ENCODE measurements around the gene ARL3. TPM values are rescaled to one million over a fixed set of nuclear protein-coding genes. Genes with fewer than 3 reads are reported as not detected.

ARL3 gene
- total RNA-seq, 1 experiment from 2014 or later, result 16.5 TPM

DNA sequence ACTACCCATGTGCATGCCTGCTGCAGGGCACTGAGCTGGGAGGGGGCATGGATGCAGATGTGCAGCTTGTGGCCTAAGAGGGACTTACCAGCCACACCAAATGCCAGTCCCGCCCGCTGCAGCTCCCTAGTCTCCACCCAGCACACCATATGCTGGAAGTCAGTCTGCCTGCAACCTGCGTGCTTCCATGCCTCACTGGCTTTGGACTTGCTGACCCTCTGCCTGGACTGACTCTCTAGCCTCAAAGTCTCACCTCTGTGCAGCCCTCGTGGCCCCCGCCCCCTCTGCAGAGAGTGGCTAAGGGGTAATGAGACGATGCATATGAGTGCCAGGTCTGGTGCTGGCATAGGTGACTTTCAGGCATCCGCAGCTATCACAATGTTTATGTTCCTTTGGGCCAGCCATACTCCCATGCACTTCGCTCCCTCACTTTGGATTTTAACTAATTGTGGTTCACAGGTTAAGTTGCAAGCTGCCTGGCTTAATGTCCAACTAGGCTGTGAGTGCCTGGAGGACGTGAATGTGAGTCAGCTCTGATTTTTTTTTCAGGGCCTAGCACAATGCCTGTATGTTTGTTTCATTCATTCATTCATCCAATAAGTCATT lies 48.2 kb downstream of the ARL3 start:
- Histone ChIP-seq H2BK5ac (ENCODE audit: insufficient read length, low read length) (no peak overlapping the region), H3K27ac (ENCODE audit: insufficient read length, low read depth, low read length) (no peak overlapping the region), H3K79me1 (ENCODE audit: insufficient read depth, low read depth, low read length, poor library complexity, severe bottlenecking) (no peaks in the 10 kb centered on the region), H2BK12ac (ENCODE audit: insufficient read length, low read depth, low read length) (no peak overlapping the region), H3K79me2 (ENCODE audit: insufficient read depth, low read length) (no peaks in the 10 kb centered on the region), H2BK120ac (ENCODE audit: low read depth, low read length, poor library complexity, severe bottlenecking) (no peak overlapping the region), H3K9me3 (ENCODE audit: control insufficient read depth, low read depth, low read length) (no peaks in the 10 kb centered on the region), H2BK15ac (ENCODE audit: low read depth, low read length) (no peak overlapping the region), H2AFZ (ENCODE audit: low read length) (no peak overlapping the region), H4K91ac (ENCODE audit: insufficient read length, low read depth, low read length) (no peak overlapping the region), H3K23me2 (ENCODE audit: insufficient read length, low read depth, low read length, poor library complexity, severe bottlenecking) (no peaks in the 10 kb centered on the region), H3K56ac (ENCODE audit: insufficient read length, low read depth, low read length) (no peak overlapping the region), H3K9ac (ENCODE audit: extremely low read depth, insufficient read length, low read length) (no peak overlapping the region), H2BK20ac (ENCODE audit: low read depth, low read length, poor library complexity, severe bottlenecking) (no peak overlapping the region), H3K14ac (ENCODE audit: insufficient read depth, low read length) (no peak overlapping the region), H4K20me1 (ENCODE audit: control insufficient read depth, insufficient read depth, insufficient read length) (no peaks in the 10 kb centered on the region), H3K4ac (ENCODE audit: low read depth, low read length) (no peak overlapping the region), H4K5ac (ENCODE audit: insufficient read length, low read depth, low read length) (no peak overlapping the region), H3T11ph (ENCODE audit: low read length) (no peak overlapping the region), H3K4me2 (ENCODE audit: insufficient read depth, insufficient read length, low read length) (no peak overlapping the region), H3K27me3 (ENCODE audit: insufficient read depth, low read length) (no peaks in the 10 kb centered on the region), H3K4me1 (ENCODE audit: insufficient read depth, low read length) (peaks cover 4% of the 10 kb centered on the region), H3K23ac (ENCODE audit: insufficient read length, low read depth, low read length) (no peak overlapping the region), H3K18ac (ENCODE audit: insufficient read length, low read depth, low read length) (no peak overlapping the region), H4K8ac (replicated peaks; ENCODE audit: insufficient read length, low read depth, low read length) (no peak overlapping the region), H2AK5ac (ENCODE audit: insufficient read length, low read length) (no peak overlapping the region)
- no peak overlapping the region for H3K4me3 Mint-ChIP-seq
- H3K27ac Mint-ChIP-seq, result peak overlapping the region in 1 of 3 experiments; percentile 49; a peak in 2 of 7 replicates
- no peak for DNase-seq
- no CpG with 5 or more reads among the region's 9 CpGs for WGBS (ENCODE audit: extremely low coverage, insufficient read length, low lambda C conversion rate)
- peaks cover 22 to 36% of the 10 kb centered on the region in 2 experiments for H3K4me1 Mint-ChIP-seq
- H3K9me3 Mint-ChIP-seq, result no peaks in the 10 kb centered on the region; a peak in 1 of 5 replicates
- H3K36me3 Mint-ChIP-seq (ENCODE audit: insufficient read depth in 1 of 3, low read depth in 3 of 3), result no peaks in the 10 kb centered on the region; a peak in 1 of 7 replicates
- TF ChIP-seq CTCF (conservative IDR thresholded peaks at IDR 0.05), result no peak
- H3K27me3 Mint-ChIP-seq (ENCODE audit: low read depth), result no peaks in the 10 kb centered on the region; the same call in 1 of the 2 replicates
